GM21381 (cell line): ENCODE data around the gene CD8B.
"Not testable (repeated sequence)": the region's sequence is repeated elsewhere in the genome, so short reads cannot be mapped to it uniquely, and the experiment has no call there.

Source experiments
- ATAC-seq: cut with Tn5 transposase; IDR thresholded peaks from one replicate; pipeline ENCODE4 v1.9.1; 2021; ENCODE audit warnings: mild to moderate bottlenecking, moderate library complexity; ENCODE audit not compliant: unreplicated experiment

CD8B gene

GRCh38 chr2:86861628-86862379 lies at the start of gene CD8B:
Gene CD8B, minus strand, starts transcription at chr2:86861886. Its CDS starts 21 bp downstream, at chr2:86861865.
- ATAC-seq, result not testable (repeated sequence)

GRCh38 chr2:86905868-86906267 lies 44.2 kb upstream of the CD8B start:
- ATAC-seq, result not testable (repeated sequence)

GRCh38 chr2:86900687-86901086 lies 39.0 kb upstream of the CD8B start:
- not testable (repeated sequence) for ATAC-seq

GRCh38 chr2:86886026-86886425 lies 24.3 kb upstream of the CD8B start:
- not testable (repeated sequence) for ATAC-seq

- not testable (repeated sequence) for ATAC-seq
Measured at GRCh38 chr2:86882865-86883264, 21.2 kb upstream of the CD8B start.

- not testable (repeated sequence) for ATAC-seq
Measured at GRCh38 chr2:86882118-86882665, 20.5 kb upstream of the CD8B start.

GRCh38 chr2:86878986-86879385 lies 17.3 kb upstream of the CD8B start:
- ATAC-seq, result not testable (repeated sequence)

- ATAC-seq, result not testable (repeated sequence)
Measured at GRCh38 chr2:86870941-86871340, 9.3 kb upstream of the CD8B start.

GRCh38 chr2:86868895-86869468 lies 7.3 kb upstream of the CD8B start:
- ATAC-seq, result not testable (repeated sequence)

- not testable (repeated sequence) for ATAC-seq
Measured at GRCh38 chr2:86862380-86862703, 656 bp upstream of the CD8B start.

GRCh38 chr2:86861175-86861574 lies 511 bp downstream of the CD8B start:
- not testable (repeated sequence) for ATAC-seq

GRCh38 chr2:86860573-86860972 lies 1.1 kb downstream of the CD8B start:
- not testable (repeated sequence) for ATAC-seq

GRCh38 chr2:86857688-86858087 lies 4.0 kb downstream of the CD8B start:
- ATAC-seq, result not testable (repeated sequence)

GRCh38 chr2:86856498-86856897 lies 5.2 kb downstream of the CD8B start:
- not testable (repeated sequence) for ATAC-seq

GRCh38 chr2:86855981-86856380 lies 5.7 kb downstream of the CD8B start:
- not testable (repeated sequence) for ATAC-seq

- ATAC-seq, result not testable (repeated sequence)
Measured at GRCh38 chr2:86851581-86851980, 10.1 kb downstream of the CD8B start.

- not testable (repeated sequence) for ATAC-seq
Measured at GRCh38 chr2:86842607-86843234, 19.0 kb downstream of the CD8B start.

- ATAC-seq, result not testable (repeated sequence)
Measured at GRCh38 chr2:86841330-86841729, 20.4 kb downstream of the CD8B start.

- not testable (repeated sequence) for ATAC-seq
Measured at GRCh38 chr2:86839871-86840548, 21.7 kb downstream of the CD8B start.

- not testable (repeated sequence) for ATAC-seq
Measured at GRCh38 chr2:86839455-86839854, 22.2 kb downstream of the CD8B start.

- ATAC-seq, result not testable (repeated sequence)
Measured at GRCh38 chr2:86837714-86838113, 24.0 kb downstream of the CD8B start.
